Fibroblast of the aortic adventitia (primary cell): ENCODE results near the gene ASS1. TPM values are rescaled to one million over a fixed set of nuclear protein-coding genes. Genes with fewer than 3 reads are reported as not detected.

Experiments
- DNase-seq: peaks from one replicate; pipeline ENCODE4 v3.0.0-alpha.2; 2010; ENCODE audit warnings: low read depth
- H3K4me3 ChIP-seq: 2 replicates; pipeline ENCODE4 v1.5.1; 2011; ENCODE audit warnings: low read depth, mild to moderate bottlenecking, control low read depth, low read length, moderate library complexity
- CTCF ChIP-seq: IDR thresholded peaks from 2 replicates; pipeline ENCODE4 v1.5.1; 2011; ENCODE audit warnings: mild to moderate bottlenecking, low read length, control low read depth, inconsistent platforms; ENCODE audit not compliant: insufficient read depth
- total RNA-seq: library from RNA; depleted of rRNA; stranded (reverse); fragments of >200 nt; gene quantifications from 2 replicates; pipeline ENCODE4 v1.2.3, GENCODE V29; 2012; ENCODE audit warnings: low replicate concordance

Gene ASS1
- total RNA-seq, 1 donor, result 73.1 TPM

GRCh38 chr9:130402243-130402642, 42.5 kb upstream of the ASS1 start:
- DNase-seq, result no peak
- H3K4me3 ChIP-seq, result no peak overlapping the region
- no peak for TF ChIP-seq CTCF

GRCh38 chr9:130402645-130403440, 41.9 kb upstream of the ASS1 start:
- DNase-seq, result no peak
- no peak for TF ChIP-seq CTCF
- no peak overlapping the region for H3K4me3 ChIP-seq

GRCh38 chr9:130405657-130406257, 39.0 kb upstream of the ASS1 start:
- no peak overlapping the region for H3K4me3 ChIP-seq
- no peak for DNase-seq
- no peak for TF ChIP-seq CTCF

GRCh38 chr9:130406278-130406895, 38.4 kb upstream of the ASS1 start:
- DNase-seq, result no peak

GRCh38 chr9:130407916-130408663, 36.7 kb upstream of the ASS1 start:
- no peak for TF ChIP-seq CTCF
- no peak for DNase-seq
- H3K4me3 ChIP-seq, result no peak overlapping the region

More at GRCh38 chr9:130406278-130406895, 38.4 kb upstream of the ASS1 start:
- TF ChIP-seq CTCF, result no peak
- H3K4me3 ChIP-seq, result no peak overlapping the region

GRCh38 chr9:130408669-130409068, 36.1 kb upstream of the ASS1 start:
- H3K4me3 ChIP-seq, result no peak overlapping the region
- DNase-seq, result no peak
- TF ChIP-seq CTCF, result no peak
